Stimulated activated CD4-positive, alpha-beta T cell treated with anti-CD3 and anti-CD28 coated beads, TNF-alpha, amount 100 ng/mL, for 48 hours (primary cell): ENCODE data around the gene TBL3.
A peak's percentile ranks its signal among the peaks of the same experiment; 100 is the strongest.

ENCODE experiments used
- DNase-seq, 3 donors: peaks; one replicate each; pipeline ENCODE4 v3.0.0-alpha.2; 2020; ENCODE audit warnings: low read depth in 3 of 3

Gene TBL3

GRCh38 chr16:2015947-2016208 lies 44.0 kb downstream of the TBL3 start:
- no peak for DNase-seq

GRCh38 chr16:2016407-2016922 lies 44.6 kb downstream of the TBL3 start:
- DNase-seq = no peak

GRCh38 chr16:2019518-2019920 lies 47.7 kb downstream of the TBL3 start, which contains the start of gene NPW:
NPW (plus strand) TSS chr16:2019785.
- no peak for DNase-seq

GRCh38 chr16:2019921-2020831 lies 48.3 kb downstream of the TBL3 start:
- DNase-seq = no peak

- no peak for DNase-seq
These were observed 50.9 kb downstream of the TBL3 start for GRCh38 chr16:2022723-2023091.

GRCh38 chr16:2023092-2024031 lies 51.5 kb downstream of the TBL3 start:
- peak; percentile 85 to 95 (median 92) for DNase-seq

- no peak for DNase-seq
These were observed 52.2 kb downstream of the TBL3 start for GRCh38 chr16:2024032-2024420.

- no peak for DNase-seq
These were observed 53.4 kb downstream of the TBL3 start for GRCh38 chr16:2025251-2025650.

GRCh38 chr16:2025878-2026460 lies 54.1 kb downstream of the TBL3 start:
- DNase-seq = no peak

- DNase-seq = no peak
These were observed 54.7 kb downstream of the TBL3 start, which contains the start of gene NHERF2 for GRCh38 chr16:2026461-2027023. NHERF2 (plus strand) TSS chr16:2026902; CDS start chr16:2027006, 104 bp downstream.

- DNase-seq = no peak
These were observed 55.5 kb downstream of the TBL3 start for GRCh38 chr16:2027024-2028010.

- no peak for DNase-seq
These were observed 56.3 kb downstream of the TBL3 start for GRCh38 chr16:2028146-2028545.

GRCh38 chr16:2028620-2029220 lies 56.9 kb downstream of the TBL3 start:
- no peak for DNase-seq

GRCh38 chr16:2029350-2029749 lies 57.5 kb downstream of the TBL3 start:
- DNase-seq = no peak

- no peak for DNase-seq
These were observed 58.2 kb downstream of the TBL3 start for GRCh38 chr16:2030036-2030435.

GRCh38 chr16:2031081-2031577 lies 59.3 kb downstream of the TBL3 start:
- no peak for DNase-seq
